ENCODE measurements around the gene CXCL9. TPM values are rescaled to one million over a fixed set of nuclear protein-coding genes. Genes with fewer than 3 reads are reported as not detected.
"Not testable (repeated sequence)": the region's sequence is repeated elsewhere in the genome, so short reads cannot be mapped to it uniquely, and the experiment has no call there.

CXCL9 gene
- 0.14 TPM in 1 of 2 replicates, not detected in the other for total RNA-seq

DNA sequence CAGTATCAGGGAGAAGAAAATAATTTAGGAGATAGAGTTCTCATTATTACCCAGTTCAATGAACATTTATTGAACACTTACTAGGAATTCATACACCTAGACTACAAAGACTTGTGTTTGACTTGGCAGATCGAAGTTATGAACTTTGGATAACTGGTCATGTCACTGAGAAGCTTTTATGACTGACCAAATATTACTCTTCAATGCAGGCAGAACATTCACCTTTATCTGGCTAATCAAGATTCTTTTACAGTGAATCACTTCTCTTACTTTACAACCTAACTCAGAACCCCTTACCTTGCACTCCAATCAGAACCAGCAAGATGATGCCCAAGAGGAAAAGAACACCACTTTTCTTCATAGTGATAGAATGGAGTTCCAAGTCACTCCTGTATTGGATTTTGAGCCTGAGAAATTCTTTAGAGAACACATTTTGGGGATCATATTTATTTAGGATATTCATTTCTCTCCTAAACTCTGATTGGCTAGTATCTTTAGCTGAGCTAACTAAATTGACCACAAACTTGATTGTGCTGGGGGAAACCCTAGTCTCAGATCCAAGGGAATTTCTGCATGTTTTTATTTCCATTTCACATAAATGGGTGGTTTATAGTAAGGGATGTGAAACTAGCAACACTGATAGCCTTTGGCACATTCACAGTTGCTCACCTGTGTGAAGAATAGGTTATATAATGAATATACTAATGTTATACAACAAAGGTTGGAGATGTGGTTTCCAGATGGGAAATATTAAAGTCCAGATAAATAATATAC is at the start of gene CXCL9:
CXCL9 (minus strand) TSS at position 421 of the 774 bp plus-strand sequence; CDS start at position 361, 60 bp downstream.
- no peak within 1 kb of the TSS for H3K27ac Mint-ChIP-seq
- no peak for DNase-seq
- intact Hi-C loops (cut with micrococcal nuclease) = no loop called here
- peaks cover 12% of the 10 kb centered on the region for H3K27me3 Mint-ChIP-seq
- no peak within 1 kb of the TSS for H3K4me3 Mint-ChIP-seq
- no peaks in the 10 kb centered on the region for H3K36me3 Mint-ChIP-seq (ENCODE audit: low read depth)
- no peaks in the 10 kb centered on the region for H3K9me3 Mint-ChIP-seq
- peaks cover 10% of the 10 kb centered on the region for H3K4me1 Mint-ChIP-seq

DNA sequence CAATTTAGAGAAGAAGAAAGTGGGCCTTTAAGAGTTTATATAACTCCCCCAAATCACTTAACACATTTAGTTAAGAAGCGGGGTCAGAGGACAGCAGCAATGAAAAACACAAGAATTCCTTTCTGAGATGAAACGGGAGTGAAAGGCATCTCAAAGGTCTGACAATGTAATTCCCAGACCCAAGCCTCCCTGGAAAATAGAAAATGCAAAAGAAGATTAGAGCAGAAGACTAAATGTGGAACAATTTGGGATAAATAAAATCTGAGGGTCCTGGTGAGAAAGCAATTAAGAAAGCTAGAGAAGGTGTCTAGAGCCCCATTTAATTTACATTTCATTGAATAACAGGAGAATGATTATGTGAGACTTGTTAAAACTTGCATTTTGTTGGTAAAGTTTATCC is 48.1 kb upstream of the CXCL9 start:
- H3K4me1 Mint-ChIP-seq = peaks cover 44% of the 10 kb centered on the region
- peaks cover 5% of the 10 kb centered on the region for H3K27me3 Mint-ChIP-seq
- intact Hi-C loops (cut with micrococcal nuclease) = loop anchor here (5.0 kb wide), 3 partner anchors 92 to 247 kb away; partner anchors contain the start of genes NUP54 and SCARB2
- H3K4me3 Mint-ChIP-seq = no peak overlapping the region
- peak overlapping the region; percentile 57 for H3K27ac Mint-ChIP-seq
- no peak for DNase-seq
- no peaks in the 10 kb centered on the region for H3K36me3 Mint-ChIP-seq (ENCODE audit: low read depth)
- H3K9me3 Mint-ChIP-seq = no peaks in the 10 kb centered on the region

DNA sequence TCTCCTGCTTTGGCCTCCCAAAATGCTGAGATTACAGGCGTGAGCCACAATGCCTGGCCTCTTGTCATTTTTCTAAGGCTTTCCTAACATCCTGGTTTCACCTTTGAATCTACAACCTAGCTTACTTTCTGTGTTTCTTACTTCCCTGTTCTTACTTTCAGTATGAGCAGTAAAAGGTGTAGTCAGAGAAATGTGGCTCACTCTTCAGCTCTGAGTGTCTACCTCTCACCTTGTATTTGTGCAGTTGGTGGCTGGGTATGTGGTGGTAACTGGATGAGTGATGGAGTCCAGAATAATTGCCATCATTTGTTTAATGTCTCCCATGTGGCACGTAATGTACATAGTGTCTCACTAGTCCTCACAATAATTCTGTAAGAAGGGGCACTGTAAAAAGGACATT is 47.7 kb upstream of the CXCL9 start:
- H3K4me1 Mint-ChIP-seq = peaks cover 40% of the 10 kb centered on the region
- DNase-seq = peak; percentile 65
- intact Hi-C loops (cut with micrococcal nuclease) = loop anchor here (5.0 kb wide), 3 partner anchors 92 to 247 kb away; partner anchors contain the start of genes NUP54 and SCARB2
- peak overlapping the region; percentile 57 for H3K27ac Mint-ChIP-seq
- no peak overlapping the region for H3K4me3 Mint-ChIP-seq
- peaks cover 5% of the 10 kb centered on the region for H3K27me3 Mint-ChIP-seq
- no peaks in the 10 kb centered on the region for H3K36me3 Mint-ChIP-seq (ENCODE audit: low read depth)
- H3K9me3 Mint-ChIP-seq = no peaks in the 10 kb centered on the region

DNA sequence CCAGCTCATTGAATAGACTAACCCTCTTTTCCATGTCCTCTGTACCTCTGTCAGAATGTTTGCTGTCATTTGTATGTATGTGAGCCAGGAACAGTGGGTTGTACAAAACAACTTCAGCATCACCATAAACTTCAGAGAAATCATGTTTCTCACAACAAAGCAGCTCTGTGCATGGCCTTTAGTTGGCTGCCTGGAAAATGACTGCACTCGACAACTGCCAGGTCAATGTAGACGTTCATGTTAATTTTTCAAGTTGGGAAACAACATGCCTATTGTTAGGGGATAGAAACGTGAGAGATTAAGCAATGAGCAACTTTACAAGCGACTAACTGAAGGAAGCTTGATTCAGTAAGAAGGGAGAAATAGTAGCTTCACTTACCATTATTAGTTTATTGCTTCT is 46.4 kb upstream of the CXCL9 start:
- H3K4me3 Mint-ChIP-seq = no peak overlapping the region
- H3K36me3 Mint-ChIP-seq (ENCODE audit: low read depth) = no peaks in the 10 kb centered on the region
- DNase-seq = peak; percentile 37
- intact Hi-C loops (cut with micrococcal nuclease) = no loop called here
- no peaks in the 10 kb centered on the region for H3K9me3 Mint-ChIP-seq
- H3K27ac Mint-ChIP-seq = no peak overlapping the region
- H3K27me3 Mint-ChIP-seq = peaks cover 5% of the 10 kb centered on the region
- H3K4me1 Mint-ChIP-seq = peaks cover 29% of the 10 kb centered on the region

DNA sequence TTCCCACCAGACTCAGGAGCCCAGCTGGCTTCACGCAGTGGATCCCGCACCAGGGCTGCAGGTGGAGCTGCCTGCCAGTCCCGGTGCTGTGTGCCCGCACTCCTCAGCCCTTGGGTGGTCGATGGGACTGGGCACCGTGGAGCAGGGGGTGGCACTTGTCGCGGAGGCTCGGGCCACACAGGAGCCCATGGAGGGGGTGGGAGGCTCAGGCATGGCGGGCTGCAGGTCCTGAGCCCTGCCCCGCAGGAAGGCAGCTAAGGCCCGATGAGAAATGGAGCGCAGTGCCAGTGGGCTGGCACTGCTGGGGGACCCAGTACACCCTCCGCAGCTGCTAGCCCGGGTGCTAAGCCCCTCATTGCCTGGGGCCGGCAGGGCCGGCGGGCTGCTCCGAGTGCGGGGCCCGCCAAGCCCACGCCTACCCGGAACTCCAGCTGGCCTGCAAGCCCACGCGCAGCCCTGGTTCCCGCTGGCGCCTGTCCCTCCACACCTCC is 43.3 kb upstream of the CXCL9 start:
- H3K4me3 Mint-ChIP-seq; H3K4me1 Mint-ChIP-seq; intact Hi-C loops (cut with micrococcal nuclease); H3K9me3 Mint-ChIP-seq; DNase-seq; H3K36me3 Mint-ChIP-seq (ENCODE audit: low read depth); H3K27ac Mint-ChIP-seq; H3K27me3 Mint-ChIP-seq: not testable (repeated sequence)

DNA sequence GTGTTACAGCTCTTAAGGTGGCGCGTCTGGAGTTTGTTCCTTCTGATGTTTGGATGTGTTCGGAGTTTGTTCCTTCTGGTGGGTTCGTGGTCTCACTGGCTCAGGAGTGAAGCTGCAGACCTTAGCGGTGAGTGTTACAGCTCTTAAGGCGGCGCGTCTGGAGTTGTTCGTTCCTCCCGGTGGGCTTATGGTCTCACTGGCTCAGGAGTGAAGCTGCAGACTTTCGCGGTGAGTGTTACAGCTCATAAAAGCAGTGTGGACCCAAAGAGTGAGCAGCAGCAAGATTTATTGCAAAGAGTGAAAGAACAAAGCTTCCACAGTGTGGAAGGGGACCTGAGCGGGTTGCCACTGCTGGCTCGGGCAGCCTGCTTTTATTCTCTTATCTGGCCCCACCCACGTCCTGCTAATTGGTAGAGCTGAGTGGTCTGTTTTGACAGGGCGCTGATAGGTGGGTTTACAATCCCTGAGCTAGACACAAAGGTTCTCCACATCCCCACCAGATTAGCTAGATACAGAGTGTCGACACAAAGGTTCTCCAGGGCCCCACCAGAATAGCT is 42.6 kb upstream of the CXCL9 start:
- H3K27ac Mint-ChIP-seq; H3K4me3 Mint-ChIP-seq; H3K4me1 Mint-ChIP-seq; intact Hi-C loops (cut with micrococcal nuclease); H3K36me3 Mint-ChIP-seq (ENCODE audit: low read depth); H3K9me3 Mint-ChIP-seq; H3K27me3 Mint-ChIP-seq: not testable (repeated sequence)
- peak; percentile 20 for DNase-seq

DNA sequence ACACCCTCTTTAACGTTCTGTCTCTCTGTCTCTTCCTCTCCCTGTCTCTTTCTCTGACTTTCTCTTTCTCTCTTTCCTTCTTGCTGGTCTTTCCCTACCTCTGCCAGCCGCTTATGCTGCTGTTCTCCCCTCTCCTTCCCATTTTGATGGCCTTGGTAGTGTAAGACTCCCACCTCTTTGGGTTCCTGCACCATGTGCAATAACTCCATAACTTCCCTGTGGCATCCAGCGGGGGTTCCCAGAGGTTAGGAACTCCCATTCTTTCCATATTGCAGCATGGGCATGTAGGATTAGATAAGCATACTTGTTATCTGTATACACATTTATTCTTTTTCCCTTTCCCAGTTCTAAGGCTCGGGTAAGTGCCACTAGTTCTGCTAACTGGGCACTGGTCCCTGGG is 37.4 kb upstream of the CXCL9 start:
- H3K9me3 Mint-ChIP-seq; H3K27ac Mint-ChIP-seq; H3K36me3 Mint-ChIP-seq (ENCODE audit: low read depth); H3K27me3 Mint-ChIP-seq; DNase-seq; H3K4me1 Mint-ChIP-seq; intact Hi-C loops (cut with micrococcal nuclease); H3K4me3 Mint-ChIP-seq: not testable (repeated sequence)

DNA sequence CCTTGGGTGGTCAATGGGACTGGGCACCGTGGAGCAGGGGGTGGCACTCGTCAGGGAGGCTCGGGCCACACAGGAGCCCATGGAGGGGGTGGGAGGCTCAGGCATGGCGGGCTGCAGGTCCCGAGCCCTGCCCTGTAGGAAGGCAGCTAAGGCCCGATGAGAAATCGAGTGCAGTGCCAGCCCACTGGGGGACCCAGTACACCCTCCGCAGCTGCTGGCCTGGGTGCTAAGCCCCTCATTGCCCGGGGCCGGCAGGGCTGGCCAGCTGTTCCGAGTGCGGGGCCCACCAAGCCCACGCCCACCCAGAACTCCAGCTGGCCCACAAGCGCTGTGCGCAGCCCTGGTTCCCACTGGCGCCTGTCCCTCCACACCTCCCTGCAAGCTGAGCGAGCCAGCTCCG is 36.0 kb upstream of the CXCL9 start:
- intact Hi-C loops (cut with micrococcal nuclease); H3K4me1 Mint-ChIP-seq; H3K27ac Mint-ChIP-seq; H3K36me3 Mint-ChIP-seq (ENCODE audit: low read depth); H3K9me3 Mint-ChIP-seq; H3K4me3 Mint-ChIP-seq; H3K27me3 Mint-ChIP-seq: not testable (repeated sequence)
- peak; percentile 47 for DNase-seq

DNA sequence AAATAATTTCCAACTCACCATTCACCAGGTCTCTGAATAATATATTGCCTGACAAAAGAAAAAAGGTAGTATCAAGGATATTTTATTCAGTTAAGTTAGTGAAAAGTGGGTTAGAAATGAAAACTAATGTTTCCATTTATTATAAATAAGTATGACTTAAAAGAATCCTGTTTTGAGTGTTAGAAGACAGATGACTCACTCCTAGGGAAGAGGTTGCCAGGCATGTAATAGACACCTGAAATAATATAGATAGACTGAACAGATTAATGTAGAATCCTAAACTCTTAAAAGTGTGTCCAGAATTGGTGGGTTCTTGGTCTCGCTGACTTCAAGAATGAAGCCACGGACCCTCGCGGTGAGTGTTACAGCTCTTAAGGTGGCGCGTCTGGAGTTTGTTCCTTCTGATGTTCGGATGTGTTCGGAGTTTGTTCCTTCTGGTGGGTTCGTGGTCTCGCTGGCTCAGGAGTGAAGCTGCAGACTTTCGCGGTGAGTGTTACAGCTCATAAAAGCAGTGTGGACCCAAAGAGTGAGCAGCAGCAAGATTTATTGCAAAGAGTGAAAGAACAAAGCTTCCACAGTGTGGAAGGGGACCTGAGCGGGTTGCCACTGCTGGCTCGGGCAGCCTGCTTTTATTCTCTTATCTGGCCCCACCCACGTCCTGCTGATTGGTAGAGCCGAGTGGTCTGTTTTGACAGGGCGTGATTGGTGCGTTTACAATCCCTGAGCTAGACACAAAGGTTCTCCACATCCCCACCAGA is 35.1 kb upstream of the CXCL9 start:
- H3K27ac Mint-ChIP-seq; H3K9me3 Mint-ChIP-seq; H3K4me1 Mint-ChIP-seq; H3K27me3 Mint-ChIP-seq; H3K36me3 Mint-ChIP-seq (ENCODE audit: low read depth); H3K4me3 Mint-ChIP-seq: not testable (repeated sequence)
- DNase-seq = peak; percentile 48
- intact Hi-C loops (cut with micrococcal nuclease) = loop anchor here (1.0 kb wide), 1 partner anchor 16 kb away; no protein-coding TSS in a partner anchor

DNA sequence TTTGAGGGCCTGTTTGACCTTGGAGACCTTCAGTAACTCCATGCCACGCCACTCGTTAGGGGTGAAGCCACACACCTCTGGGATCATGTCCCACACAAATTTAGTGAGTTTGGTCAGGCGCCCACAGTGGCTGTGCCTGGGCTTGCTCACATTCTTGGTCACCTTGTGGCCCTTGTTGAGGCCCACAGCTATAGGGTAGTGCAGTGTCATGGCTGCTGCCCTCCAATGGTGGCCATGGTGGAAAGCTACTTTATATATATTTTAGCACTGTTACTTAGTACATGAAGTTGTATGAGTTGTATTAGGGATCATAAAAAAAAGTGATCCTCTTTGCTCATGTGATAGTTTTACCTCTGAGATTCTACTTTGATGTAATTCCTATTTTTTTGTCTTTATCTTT is 29.5 kb upstream of the CXCL9 start:
- no peak for DNase-seq
- H3K9me3 Mint-ChIP-seq = no peaks in the 10 kb centered on the region
- no peak overlapping the region for H3K4me3 Mint-ChIP-seq
- H3K27ac Mint-ChIP-seq = no peak overlapping the region
- H3K27me3 Mint-ChIP-seq = peaks cover 3% of the 10 kb centered on the region
- no peaks in the 10 kb centered on the region for H3K36me3 Mint-ChIP-seq (ENCODE audit: low read depth)
- intact Hi-C loops (cut with micrococcal nuclease) = no loop called here
- H3K4me1 Mint-ChIP-seq = peaks cover 13% of the 10 kb centered on the region

DNA sequence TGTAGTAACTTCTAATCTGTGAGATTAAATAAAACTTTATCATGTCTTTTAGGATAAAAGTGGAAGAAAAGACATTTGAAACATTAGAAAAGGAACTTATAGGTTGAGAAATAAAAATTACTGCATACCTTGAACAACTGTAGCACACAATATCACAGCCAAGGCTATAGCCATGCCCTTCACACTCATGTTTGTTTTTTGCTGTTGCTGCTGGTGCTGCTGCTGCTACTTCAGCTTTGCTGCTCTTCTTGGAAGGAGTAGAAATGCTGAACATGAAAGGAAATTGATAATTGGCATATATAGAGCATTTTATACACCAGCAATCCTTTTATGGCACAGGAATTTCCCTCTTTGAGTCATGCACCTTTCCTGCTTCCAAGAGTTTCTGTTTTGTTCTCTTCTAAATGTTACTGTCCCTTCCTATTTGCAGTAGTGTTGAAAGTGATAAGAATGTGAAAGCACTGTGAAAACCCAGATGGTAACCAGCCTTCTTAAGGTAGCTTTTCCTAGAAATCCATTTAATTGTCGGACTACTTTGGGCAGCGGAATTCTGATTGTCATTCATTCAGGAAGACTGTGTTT is 28.6 kb upstream of the CXCL9 start, which contains the start of gene CXCL11:
CXCL11 (minus strand) TSS at position 272 of the 582 bp plus-strand sequence; CDS start at position 189, 83 bp downstream.
- no peak within 1 kb of the TSS for H3K27ac Mint-ChIP-seq
- peaks cover 3% of the 10 kb centered on the region for H3K27me3 Mint-ChIP-seq
- no peak within 1 kb of the TSS for H3K4me3 Mint-ChIP-seq
- no peak for DNase-seq
- no peaks in the 10 kb centered on the region for H3K36me3 Mint-ChIP-seq (ENCODE audit: low read depth)
- peaks cover 11% of the 10 kb centered on the region for H3K4me1 Mint-ChIP-seq
- H3K9me3 Mint-ChIP-seq = no peaks in the 10 kb centered on the region
- intact Hi-C loops (cut with micrococcal nuclease) = no loop called here

DNA sequence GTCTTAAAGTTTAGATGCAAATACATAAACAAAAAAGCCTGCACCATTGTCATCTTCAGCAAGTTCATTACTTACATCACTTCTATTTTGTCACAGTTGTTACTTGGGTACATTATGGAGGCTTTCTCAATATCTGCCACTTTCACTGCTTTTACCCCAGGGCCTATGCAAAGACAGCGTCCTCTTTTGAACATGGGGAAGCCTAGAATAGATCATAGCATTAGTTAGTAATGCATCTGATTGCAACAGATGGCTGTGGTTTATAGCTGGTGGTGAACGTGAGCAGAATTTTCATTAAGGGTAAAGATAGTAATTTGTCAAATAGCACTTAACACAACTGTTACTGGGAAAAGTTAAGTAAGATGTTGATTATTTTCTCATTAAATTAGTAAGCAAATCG is 27.8 kb upstream of the CXCL9 start:
- no peak for DNase-seq
- H3K9me3 Mint-ChIP-seq = no peaks in the 10 kb centered on the region
- peaks cover 11% of the 10 kb centered on the region for H3K4me1 Mint-ChIP-seq
- no peaks in the 10 kb centered on the region for H3K36me3 Mint-ChIP-seq (ENCODE audit: low read depth)
- H3K27me3 Mint-ChIP-seq = peaks cover 6% of the 10 kb centered on the region
- no peak overlapping the region for H3K4me3 Mint-ChIP-seq
- no peak overlapping the region for H3K27ac Mint-ChIP-seq
- intact Hi-C loops (cut with micrococcal nuclease) = no loop called here

DNA sequence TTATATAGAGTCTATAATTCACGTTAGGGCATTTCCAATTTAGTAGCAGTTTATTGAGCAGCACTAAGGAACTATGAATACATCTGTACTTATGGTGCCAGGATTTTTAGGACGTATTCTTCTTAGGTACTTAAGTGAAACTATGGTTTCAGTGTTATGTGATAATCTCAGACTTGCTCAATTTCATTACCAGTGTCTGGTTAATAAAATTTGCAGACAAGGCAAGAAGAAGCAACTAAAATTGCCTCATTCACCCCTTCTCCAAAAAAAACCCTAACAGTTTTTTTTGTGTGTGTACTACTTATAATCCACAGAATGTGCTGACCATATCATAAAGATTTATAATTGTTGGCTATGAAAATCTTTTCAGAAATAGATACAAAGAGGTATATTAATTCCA is 22.0 kb upstream of the CXCL9 start:
- intact Hi-C loops (cut with micrococcal nuclease) = loop anchor here (10.0 kb wide), 1 partner anchor 276 kb away; the partner anchor contains the start of gene STBD1
- Mint-ChIP-seq H3K36me3 (ENCODE audit: low read depth) (no peaks in the 10 kb centered on the region), H3K9me3 (peaks cover 14% of the 10 kb centered on the region), H3K27me3 (peaks cover 10% of the 10 kb centered on the region), H3K27ac (no peak overlapping the region), H3K4me1 (peaks cover 22% of the 10 kb centered on the region), H3K4me3 (no peak overlapping the region)
- DNase-seq = no peak

All from activated CD4-positive, alpha-beta T cell treated with anti-CD3 and anti-CD28 coated beads, Interleukin-2, amount 10 ng/mL, durations not matched to agents 24 days and 14 days (primary cell).